NAMALWA (cell line): ENCODE measurements around the gene CNNM1.

Source experiments
- DNase-seq: peaks from one replicate; pipeline ENCODE4 v3.0.0-alpha.2; 2015; ENCODE audit warnings: low spot score

The CNNM1 gene

DNA sequence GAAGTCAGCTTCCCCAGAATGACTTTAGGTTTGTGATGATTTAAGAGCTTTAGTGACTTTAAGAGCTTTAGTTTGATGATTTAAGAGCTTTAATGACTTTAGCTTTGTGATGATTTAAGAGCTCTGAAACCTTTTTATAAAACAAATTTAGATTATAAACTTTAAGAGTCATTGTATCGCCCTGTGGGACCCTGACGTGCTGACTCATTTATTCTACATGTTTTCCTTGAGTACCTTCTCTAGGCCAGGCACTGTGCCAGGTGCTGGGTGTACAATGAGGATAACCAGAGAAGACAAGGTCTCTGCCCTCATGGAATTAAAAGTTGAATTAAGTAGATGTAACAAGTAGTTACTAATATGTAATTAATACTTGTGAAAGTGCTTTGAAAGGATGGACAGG is 45.4 kb downstream of the CNNM1 start:
- no peak for DNase-seq

DNA sequence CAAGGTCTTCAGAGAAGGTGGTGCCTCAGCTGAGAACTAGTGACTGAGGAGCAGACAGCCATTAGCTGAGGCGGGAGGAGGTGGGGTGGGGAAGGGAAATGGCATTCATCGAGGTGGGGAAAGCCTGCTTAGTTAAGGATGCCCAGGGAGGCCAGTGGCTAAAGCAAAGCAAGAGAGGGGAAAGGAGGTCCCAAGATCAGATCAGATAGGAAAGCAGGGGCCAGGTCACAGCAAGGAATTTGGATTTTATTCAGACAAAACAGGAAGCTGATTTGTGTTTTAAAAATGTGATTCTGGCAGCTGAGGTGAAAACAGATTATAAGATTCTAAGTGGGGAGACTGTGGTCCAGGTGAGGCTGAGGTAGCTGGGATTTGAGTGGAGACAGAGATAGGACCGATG is 45.8 kb downstream of the CNNM1 start:
- no peak for DNase-seq

DNA sequence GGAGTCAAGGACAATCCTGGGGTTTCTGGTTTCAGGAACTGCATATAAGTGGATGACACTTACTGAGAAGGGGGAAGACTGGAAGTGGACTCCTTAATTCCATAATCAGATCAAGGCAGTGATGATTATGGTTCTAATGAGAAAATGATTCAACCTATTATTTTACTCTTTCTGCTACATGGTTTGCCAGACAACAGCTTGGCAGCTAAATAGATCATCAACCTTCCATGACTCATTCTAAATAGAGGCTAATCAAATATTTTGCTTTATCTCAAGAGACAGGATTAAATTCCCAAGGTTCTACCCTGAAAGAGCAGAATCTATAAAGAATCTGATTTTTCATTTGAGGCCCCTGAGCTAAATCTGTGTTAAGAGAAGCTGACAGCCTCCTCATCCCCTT is 46.3 kb downstream of the CNNM1 start:
- no peak for DNase-seq

DNA sequence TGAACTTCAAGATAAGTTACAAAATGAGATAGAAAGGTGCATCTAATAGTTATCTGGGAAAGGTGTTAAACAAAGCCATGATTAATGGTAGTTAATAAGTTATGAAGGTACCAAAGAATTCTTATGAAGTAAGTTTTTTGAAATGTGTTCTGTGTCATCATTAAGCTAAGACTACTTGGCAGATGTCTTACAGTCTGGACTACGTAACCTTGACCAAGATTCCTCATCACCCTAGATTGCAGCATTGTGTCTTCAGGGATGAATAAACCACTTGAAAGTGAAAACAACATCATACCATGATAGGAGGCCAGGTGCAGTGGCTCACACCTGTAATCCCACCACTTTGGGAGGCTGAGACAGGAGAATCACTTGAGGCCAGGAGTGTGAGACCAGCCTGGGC is 53.0 kb downstream of the CNNM1 start:
- DNase-seq, result no peak

DNA sequence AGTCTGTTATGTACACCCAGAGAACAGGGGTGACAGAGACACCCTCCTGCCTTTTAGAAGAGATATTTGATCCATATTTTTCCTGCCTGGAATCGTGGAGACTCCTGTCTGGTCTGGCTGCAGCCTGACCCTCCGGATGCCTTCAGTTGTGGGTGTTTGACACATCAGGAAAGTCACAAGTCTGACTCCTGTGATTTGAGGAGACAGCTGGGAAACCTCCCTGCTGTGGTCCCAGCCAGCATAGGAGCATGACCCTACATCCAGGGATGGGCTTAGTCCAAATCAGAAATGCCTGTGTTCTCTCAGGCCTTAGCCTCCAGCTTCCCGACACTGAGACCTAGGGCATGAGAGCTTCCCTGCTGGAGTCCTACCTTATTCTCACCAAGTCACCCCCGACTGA is 57.9 kb downstream of the CNNM1 start:
- no peak for DNase-seq

DNA sequence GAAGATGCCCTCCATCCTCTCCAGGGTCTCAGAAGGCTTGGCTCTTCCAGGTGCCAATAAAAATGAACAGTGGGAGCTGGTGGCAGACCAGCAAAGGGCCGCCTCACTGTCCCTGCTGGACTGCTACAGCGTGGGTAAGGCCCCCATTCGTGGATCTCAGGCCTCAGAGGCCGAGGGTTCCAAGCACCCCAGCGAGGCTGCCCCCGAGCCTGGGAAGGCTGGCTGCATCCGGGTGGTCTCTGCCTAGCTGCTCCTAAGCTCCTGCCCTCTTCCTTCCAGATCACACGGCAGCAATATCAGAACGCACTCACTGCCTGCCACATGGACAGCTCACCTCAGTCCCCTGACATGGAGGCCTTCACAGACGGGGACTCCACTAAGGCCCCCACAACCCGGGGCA is 58.4 kb downstream of the CNNM1 start:
- no peak for DNase-seq

DNA sequence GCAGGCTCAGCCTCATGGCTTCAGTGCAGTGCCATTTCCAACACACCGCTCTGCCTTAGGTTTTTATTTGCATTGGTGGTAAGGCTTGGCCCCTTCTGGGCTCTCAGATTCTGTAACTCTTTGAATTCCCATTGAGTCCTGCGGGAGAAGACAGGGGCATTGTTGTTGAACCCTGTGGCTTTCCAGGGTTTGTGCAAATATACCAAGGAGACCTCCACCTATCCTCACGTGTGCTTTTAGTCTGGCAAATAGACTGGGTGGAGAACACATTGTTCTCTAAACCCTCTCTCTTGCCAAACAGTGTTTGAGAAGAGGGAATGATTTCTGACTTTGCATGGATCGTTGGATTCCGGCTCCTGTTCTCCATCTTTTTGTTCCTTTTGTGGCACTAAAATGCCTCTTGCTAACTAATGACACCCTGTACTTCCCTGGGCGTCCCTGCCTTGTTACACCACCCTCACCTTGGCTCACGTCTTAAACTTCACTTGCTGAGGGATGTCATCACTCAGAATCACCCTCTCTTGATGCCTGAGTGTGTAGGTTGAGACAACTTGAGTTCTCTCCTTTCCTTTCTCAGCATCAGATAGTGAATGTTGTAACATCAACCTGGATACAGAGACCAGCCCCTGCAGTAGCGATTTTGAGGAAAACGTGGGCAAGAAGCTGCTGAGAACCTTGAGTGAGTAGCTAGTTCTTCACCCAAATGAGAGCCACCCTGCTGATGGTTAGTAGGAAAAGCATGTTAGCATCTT is 60.7 kb downstream of the CNNM1 start:
- DNase-seq, result no peak

DNA sequence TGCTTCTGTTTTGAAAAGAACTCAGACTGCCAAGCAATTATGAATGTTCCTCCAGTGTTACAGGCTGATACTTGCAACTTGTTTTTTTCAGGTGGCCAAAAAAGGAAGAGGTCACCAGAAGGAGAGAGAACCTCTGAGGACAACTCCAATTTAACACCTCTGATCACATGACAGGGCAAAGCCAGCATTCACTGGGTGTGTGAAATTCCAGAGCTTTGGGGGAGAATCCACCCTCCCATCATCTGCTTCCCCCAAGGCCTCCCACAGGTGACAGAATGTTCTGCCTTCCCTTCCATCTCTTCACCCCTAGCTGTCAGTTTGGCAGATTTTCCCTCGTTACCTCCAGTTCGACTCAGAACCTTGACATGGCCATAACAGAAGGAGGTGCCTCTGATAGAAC is 62.2 kb downstream of the CNNM1 start:
- no peak for DNase-seq

DNA sequence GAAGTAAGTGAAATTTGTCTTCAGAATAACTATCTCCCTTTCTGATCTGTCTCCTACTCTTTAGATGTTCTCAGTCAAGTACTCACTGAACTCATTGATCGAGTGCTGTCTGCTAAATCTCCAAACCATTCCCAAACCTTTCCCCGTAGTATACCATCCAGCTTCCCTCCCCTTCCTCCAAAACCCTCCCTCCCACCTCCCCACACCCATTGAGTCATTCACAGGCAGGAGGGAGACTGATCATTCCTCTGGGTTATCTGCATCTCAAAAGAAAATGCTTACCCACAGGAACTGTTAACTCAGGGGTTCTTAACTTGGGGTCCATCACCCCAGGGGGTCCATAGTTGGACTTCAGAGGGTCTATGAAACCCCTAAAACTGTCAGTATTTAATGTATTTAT is 63.9 kb downstream of the CNNM1 start:
- DNase-seq, result no peak

DNA sequence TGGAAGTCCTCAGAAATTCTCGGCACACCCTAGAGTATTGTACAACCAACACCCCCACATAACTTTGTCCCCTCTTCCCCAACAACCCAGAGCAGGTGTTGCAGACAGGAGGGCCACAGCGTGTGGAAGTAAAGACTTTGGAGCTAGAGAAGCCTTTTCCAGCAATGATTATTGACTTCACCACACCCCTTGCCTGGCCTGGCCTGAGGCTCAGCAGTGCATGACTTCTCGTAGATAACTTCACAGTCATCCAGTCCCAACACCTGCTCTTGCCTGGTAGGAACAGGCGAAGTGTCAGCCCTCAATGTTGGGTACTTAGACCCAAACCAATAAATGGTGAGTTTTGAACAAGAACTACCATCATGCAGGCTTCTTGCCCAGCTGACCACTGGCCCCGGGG is 64.5 kb downstream of the CNNM1 start:
- no peak for DNase-seq

DNA sequence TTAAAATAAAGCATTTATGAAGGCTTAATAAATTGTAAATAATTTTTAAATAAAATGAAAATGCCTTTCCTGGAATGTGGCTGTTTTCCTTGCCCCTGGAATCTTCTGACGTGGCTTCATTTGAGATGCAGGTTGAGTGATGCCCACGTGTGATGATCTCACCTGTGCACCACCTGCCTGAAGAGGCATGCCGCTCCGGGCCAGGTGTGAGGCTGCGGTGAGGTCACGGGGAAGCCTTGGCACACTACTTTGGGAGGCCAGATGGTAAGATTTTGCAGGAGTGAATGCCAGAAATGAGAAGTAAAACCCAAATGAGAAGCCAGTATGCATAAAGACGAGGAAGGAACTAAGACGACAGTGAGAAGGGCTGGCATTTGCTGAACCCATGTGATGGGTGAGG is 65.1 kb downstream of the CNNM1 start:
- peak; percentile 17 for DNase-seq

DNA sequence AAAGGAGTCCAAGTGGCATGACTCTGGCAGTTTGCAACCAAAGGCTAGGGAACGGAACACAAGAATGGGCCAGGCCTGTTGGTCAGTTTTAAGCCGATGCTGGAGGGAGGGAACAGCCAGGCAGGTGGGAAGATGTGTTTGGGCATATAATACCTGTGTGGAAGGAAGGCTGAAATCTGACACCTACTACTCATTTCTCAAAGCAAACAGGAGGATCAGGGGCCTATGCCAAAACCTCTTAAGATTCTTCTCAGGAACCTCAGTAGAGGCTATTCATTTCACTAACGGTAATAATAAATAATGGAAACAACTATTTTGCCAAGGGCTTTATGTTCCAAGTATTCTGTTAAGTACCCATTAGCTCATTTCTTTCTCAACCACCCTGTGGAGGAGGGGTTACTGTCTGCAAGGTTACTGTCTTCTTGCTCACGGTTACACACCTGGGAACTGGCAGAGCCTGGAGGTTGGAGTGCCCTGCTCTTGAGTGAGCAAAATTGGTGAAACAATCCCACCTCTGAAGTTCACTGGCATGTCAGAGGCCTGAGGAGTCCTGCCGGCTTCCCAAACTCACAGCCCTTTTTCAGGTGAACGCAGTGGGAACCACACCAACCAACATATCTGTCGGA is 65.7 kb downstream of the CNNM1 start:
- DNase-seq, result no peak

DNA sequence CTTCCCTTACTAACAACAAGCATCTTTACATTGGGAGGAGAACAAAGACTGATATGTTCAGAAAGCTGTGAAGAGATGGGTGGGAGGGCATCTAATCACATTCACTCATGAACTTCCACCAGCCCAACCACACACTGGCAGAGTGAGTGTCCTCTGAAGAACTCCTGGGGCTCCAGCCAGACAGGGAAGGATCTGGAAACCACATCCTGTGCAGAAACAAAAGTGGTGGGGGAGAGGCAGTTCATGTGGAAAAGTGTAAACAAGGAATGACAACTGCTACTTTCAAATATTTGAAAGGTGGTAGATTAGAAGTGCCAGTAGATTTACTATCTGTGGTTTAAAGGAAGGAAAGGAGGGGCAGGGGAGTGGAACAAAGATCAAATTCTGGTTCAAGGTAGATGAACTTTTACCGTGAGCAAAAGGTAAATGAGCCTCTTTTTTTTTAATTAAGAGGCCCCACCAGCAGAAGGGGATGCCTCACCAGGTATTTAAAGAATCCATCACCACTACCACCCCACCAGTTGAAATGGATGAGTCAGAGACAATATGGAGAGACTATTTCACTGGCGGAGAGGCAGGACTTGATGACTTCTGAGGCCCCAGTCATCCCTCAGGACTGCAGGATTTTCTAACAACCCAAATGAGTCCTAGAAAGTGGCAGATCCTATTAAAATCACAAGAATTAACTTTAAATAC is 66.7 kb downstream of the CNNM1 start:
- DNase-seq, result no peak

DNA sequence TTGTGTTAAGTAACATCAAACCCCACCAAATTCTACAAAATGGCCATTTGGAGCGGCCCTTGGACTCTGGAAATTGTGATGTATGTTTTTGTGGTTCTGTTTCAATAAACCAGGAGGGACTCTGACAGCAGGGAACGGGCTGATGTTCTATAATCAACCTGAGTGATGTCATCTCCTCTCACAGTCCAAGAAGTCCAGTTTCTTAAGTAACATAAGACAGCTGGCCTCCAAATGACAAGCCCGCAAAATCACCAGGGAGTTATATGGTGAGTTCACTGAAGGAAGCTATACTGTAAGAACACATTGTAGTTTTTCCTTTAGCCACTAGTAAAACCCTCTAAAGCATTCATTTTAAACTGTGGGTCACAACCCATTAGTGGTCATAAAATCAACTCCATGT is 67.3 kb downstream of the CNNM1 start:
- no peak for DNase-seq

DNA sequence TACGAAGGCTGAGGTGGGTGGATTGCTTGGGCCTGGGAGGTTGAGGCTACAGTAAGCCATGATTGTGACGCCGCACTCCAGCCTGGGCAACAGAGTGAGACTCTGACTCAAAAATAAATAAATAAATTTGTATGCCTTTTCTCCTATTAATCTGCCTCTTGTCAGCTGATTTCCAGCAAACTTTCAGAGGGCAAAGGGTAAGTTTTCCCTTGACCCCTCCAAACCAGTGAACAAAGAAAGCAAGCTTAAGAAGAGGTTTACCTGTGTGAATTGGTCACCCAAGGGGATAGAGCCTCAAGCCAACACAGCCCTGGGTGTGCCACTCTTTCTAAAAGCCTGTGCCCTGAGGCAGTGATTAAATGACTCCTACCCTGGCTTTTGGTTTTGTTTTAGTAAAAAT is 70.5 kb downstream of the CNNM1 start:
- DNase-seq, result no peak

DNA sequence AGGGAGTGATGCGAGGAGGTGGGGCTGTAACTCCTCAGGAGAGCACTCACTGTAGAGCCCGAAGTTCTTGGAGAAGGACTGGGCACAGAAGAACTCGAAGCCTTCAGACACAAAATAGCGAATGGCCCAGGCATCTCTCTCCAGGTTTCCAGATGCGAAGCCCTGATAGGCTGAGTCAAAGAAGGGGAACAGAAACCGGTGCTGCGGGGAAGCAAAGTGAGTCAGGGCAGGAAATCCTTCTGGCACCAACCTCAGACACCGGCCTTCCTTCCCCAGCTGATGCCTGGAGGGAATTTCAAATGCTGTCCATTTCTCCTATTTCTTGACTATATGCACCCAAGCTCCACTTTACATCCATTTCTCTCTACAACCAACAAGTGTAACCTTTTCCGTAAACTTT is 74.5 kb downstream of the CNNM1 start:
- DNase-seq, result no peak

DNA sequence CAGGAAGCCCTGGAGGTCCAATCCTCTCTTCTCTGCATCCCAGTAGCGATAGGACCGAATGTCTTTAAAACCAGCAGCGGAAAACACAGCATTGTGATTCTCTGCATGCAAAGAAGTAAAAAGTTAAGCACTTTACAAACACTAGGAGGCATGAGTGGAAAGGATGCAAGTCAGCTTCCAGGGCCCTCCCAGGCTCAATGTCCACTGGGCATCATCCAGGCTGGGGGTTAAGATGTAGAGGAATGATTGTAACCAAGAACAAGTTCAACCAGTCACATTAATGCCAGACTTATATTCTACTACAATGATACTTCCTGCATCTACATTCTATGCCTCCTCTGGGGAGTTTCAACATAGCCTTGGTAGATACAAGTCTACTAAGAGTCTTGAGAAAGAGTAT is 77.0 kb downstream of the CNNM1 start:
- DNase-seq, result no peak

DNA sequence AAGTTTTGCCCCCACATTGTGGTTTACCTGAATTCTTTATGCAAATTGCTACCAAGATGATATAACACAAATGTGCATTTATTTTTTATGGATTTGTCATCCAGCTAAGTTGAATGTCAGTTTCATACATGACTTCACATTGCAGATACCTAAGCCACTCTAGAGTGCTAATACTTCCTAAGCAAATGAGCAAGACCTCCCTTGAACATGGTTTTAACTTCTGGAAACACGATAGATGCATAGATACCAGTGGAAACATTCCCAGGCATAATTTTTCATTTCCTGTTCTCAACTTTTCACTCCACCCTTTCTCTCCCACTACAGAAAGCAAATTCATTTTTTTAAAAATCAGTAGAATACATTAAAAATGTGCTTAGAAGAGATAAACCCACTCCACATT is 81.0 kb downstream of the CNNM1 start:
- DNase-seq, result no peak

DNA sequence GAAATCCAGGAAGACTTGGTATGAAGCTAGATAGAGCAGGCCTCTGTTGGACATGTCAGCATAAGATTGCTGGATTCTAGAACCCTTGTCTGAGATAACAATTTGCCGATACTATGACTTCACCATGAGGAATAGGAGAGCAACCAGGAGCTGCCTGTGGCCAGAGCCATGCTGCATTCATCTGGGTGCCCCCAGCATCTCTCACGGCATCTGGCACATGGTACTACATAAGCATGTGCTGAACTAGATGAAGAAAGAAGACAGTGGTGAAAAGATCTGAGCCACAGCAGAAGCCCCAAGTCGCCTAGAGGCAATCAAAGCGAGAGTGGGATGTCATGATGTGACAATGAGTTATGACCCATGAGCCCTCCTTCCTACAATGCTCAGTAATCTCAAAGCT is 81.7 kb downstream of the CNNM1 start:
- DNase-seq, result no peak

DNA sequence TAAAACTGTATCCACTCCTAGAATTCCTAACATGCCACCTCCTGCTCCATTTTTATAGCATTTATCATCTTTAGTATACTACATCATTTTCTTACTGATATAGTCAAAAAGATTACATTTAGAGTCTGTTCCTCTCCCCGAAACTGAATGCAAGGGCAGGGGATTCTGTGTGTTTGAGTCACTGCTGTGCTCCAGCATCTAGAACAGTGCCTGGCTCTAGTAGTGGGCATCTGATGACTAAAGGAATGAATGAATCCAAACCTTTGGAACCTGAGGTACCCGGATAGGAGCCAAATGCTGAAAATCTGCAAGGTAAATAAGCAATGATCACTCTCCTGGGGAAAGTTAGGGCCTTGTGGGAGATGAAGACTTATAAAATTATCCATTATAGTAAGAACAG is 82.4 kb downstream of the CNNM1 start:
- DNase-seq, result no peak

DNA sequence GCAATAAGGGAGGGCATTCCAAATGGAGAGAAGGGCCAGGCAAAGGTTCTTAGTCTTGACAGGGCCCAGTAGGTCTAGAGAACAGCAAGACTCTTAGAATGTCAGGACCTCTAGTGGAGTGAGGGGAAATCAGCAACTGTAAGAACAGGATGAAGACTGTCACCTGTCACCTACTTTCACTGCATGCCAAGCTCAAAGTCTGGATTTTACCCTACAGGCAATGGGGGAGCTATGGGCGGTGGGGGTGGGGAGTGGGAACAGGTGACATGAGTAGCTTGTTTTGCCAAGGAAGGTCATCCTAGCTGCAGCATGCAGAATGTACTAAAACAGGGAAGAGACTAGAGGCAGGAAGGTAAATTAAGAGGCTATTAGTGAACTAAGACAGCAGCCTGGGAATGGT is 82.9 kb downstream of the CNNM1 start:
- DNase-seq, result no peak

DNA sequence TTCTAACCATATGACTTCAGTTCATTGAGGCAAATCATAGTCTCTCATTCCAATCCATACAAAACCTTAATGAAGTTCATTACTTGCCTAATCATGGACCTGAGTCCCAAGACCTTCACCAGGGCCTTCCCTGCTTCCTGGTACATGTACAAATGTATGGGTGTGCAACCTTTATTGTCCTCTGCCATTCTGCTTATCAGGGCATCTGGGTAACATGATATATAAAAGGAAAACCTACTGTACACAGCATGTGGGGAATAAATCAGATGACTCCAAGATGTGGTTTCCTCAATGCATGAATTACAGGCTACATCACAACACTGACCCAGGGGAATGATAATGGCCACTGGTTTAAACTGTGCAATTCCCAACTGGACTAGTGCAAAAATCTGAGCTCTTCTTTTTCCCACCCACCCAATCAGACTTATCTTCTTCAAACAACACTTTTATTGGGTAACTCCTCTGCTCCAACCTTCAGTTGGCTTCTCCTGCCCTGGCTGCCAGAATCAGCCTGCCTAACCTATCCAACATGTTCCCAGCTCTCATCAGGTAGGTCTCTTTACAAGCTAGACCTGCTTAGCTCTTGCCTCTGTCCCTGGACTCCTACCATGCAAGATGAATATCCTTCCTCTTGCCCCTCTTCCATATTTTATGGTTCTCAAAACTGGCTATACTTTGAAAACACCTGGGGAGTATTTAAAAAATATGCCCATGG is 89.9 kb downstream of the CNNM1 start:
- no peak for DNase-seq

DNA sequence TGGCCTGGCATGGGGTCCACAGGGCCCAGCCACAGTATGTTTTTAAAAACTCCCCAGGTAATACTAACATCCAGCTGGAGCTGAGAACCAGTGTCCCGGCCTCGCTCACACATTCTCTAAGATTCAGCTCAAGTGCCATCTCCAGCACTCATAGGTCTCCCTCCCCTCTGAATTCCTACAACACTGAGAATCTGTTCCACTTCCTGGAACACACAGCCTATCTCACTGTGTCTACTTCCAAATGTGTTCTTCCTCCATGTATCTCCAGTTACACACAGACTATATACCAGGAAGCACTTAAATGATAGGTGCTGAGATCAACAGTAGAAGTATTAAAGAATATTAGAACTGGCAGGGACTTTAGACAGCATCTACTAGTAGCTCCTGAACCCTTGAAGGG is 90.5 kb downstream of the CNNM1 start:
- DNase-seq, result no peak
